Neural progenitor cell (in vitro differentiated cells): ENCODE results near the gene CLIP4. TPM values are rescaled to one million over a fixed set of nuclear protein-coding genes. Genes with fewer than 3 reads are reported as not detected.

Experiments
- DNase-seq: peaks from one replicate; pipeline ENCODE4 v3.0.0-alpha.2; 2016; ENCODE audit warnings: low spot score
- H2AFZ ChIP-seq: fragments of 200-600 bp; sonication (generic); replicated peaks from 2 replicates; pipeline ENCODE4 v1.6.1; 2016; ENCODE audit warnings: antibody characterized with exemption
- H3F3A ChIP-seq: fragments of 200-600 bp; sonication (generic); 2 replicates; pipeline ENCODE4 v1.6.1; 2016; ENCODE audit warnings: antibody characterized with exemption, low read depth
- H3K27ac ChIP-seq: fragments of 200-600 bp; sonication (generic); 2 replicates; pipeline ENCODE4 v1.5.1; 2016; ENCODE audit warnings: mild to moderate bottlenecking
- H3K27me3 ChIP-seq: fragments of 200-600 bp; sonication (generic); 2 replicates; pipeline ENCODE4 v1.6.1; 2016; ENCODE audit warnings: mild to moderate bottlenecking, moderate library complexity
- H3K36me3 ChIP-seq: fragments of 200-600 bp; sonication (generic); 2 replicates; pipeline ENCODE4 v1.5.1; 2016
- H3K4me1 ChIP-seq: fragments of 200-600 bp; sonication (generic); 2 replicates; pipeline ENCODE4 v1.6.1; 2016; ENCODE audit warnings: mixed run types
- H3K4me2 ChIP-seq: fragments of 200-600 bp; sonication (generic); 2 replicates; pipeline ENCODE4 v1.6.1; 2016
- H3K4me3 ChIP-seq: fragments of 200-600 bp; sonication (generic); 2 replicates; pipeline ENCODE4 v1.5.1; 2016
- H3K79me2 ChIP-seq: fragments of 200-600 bp; sonication (generic); 2 replicates; pipeline ENCODE4 v1.6.1; 2016; ENCODE audit warnings: low read depth
- H3K9ac ChIP-seq: fragments of 200-600 bp; sonication (generic); 2 replicates; pipeline ENCODE4 v1.6.1; 2016
- H3K9me3 ChIP-seq: fragments of 200-600 bp; sonication (generic); 2 replicates; pipeline ENCODE4 v1.5.1; 2016; ENCODE audit warnings: low read depth
- H4K20me1 ChIP-seq: fragments of 200-600 bp; sonication (generic); 2 replicates; pipeline ENCODE4 v1.6.1; 2016; ENCODE audit warnings: low read depth
- H3K27ac Mint-ChIP-seq: 3 replicates; pipeline ENCODE4 v1.8.0; 2021; ENCODE audit warnings: mixed read lengths
- H3K27me3 Mint-ChIP-seq: 2 replicates; pipeline ENCODE4 v1.8.0; 2022; ENCODE audit warnings: low read depth, mild to moderate bottlenecking, inconsistent platforms, moderate library complexity, mixed read lengths; ENCODE audit not compliant: insufficient read depth
- H3K36me3 Mint-ChIP-seq: 3 replicates; pipeline ENCODE4 v1.8.0; 2021; ENCODE audit warnings: mixed read lengths
- H3K4me1 Mint-ChIP-seq: 3 replicates; pipeline ENCODE4 v1.8.0; 2021; ENCODE audit warnings: mixed read lengths
- H3K4me3 Mint-ChIP-seq: 3 replicates; pipeline ENCODE4 v1.8.0; 2021; ENCODE audit warnings: mild to moderate bottlenecking, moderate library complexity, mixed read lengths
- H3K9me3 Mint-ChIP-seq: 3 replicates; pipeline ENCODE4 v1.8.0; 2020; ENCODE audit warnings: mixed read lengths
- EZH2 ChIP-seq: fragments of 200-600 bp; sonication (generic); IDR thresholded peaks from 2 replicates; pipeline ENCODE4 v1.6.1; 2017; ENCODE audit warnings: antibody characterized with exemption, mild to moderate bottlenecking, moderate library complexity
- EZH2phosphoT487 ChIP-seq: fragments of 200-600 bp; sonication (generic); IDR thresholded peaks from 2 replicates; pipeline ENCODE4 v1.6.1; 2017; ENCODE audit warnings: antibody characterized with exemption
- total RNA-seq: library from RNA; depleted of rRNA; stranded (reverse); fragments of >200 nt; gene quantifications from 2 replicates; pipeline ENCODE4 v1.2.3, GENCODE V29; 2015; ENCODE audit warnings: low replicate concordance
- TF ChIP-seq, protein P1 (sequence below): fragments of 200-600 bp; sonication (generic); IDR thresholded peaks from 2 replicates; pipeline ENCODE4 v1.5.1; 2017; ENCODE audit warnings: antibody characterized with exemption, mild to moderate bottlenecking

CLIP4 gene, protein sequence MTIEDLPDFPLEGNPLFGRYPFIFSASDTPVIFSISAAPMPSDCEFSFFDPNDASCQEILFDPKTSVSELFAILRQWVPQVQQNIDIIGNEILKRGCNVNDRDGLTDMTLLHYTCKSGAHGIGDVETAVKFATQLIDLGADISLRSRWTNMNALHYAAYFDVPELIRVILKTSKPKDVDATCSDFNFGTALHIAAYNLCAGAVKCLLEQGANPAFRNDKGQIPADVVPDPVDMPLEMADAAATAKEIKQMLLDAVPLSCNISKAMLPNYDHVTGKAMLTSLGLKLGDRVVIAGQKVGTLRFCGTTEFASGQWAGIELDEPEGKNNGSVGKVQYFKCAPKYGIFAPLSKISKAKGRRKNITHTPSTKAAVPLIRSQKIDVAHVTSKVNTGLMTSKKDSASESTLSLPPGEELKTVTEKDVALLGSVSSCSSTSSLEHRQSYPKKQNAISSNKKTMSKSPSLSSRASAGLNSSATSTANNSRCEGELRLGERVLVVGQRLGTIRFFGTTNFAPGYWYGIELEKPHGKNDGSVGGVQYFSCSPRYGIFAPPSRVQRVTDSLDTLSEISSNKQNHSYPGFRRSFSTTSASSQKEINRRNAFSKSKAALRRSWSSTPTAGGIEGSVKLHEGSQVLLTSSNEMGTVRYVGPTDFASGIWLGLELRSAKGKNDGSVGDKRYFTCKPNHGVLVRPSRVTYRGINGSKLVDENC
- 1.5 and 2.1 TPM in 2 replicates for total RNA-seq

DNA sequence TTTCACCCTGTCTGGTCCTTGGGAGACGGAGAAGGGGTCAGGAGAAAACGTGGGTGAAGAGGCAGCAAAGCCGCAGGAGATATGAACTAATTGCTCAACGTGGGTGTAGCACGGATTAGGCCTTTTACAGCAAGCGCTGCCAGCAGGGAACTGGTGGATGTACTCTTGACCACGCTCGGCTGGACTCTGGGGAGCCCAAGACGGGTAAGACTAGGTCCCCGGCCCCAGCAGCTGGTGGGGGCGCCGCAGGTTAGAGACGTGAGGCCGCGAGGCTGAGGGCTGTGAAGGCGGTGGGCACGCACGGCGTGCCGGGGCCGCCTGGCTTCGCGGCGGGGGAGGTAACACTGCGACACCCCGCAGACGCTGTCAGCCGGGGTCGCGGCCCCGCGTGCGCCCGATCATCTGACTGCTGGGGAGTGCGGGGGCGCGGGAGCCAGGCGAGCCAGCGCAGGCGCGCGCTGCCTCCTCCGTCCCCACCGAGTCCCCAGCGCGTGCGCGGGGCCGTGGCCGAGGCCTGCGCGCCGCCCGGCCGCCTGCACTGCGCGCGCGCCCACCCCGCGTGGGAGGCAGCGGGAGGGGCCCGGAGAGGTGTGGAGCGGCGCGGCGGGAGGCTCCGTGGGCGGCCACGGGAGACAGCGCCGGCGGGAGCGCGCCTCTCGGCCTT lies at the start of gene CLIP4:
Gene CLIP4 (plus strand): TSS at position 470 of the 664 bp plus-strand sequence. CDS start 5,974 bp downstream, outside the sequence.
- no peaks in the 10 kb centered on the region for H3K36me3 ChIP-seq
- TF ChIP-seq, protein P1, sequence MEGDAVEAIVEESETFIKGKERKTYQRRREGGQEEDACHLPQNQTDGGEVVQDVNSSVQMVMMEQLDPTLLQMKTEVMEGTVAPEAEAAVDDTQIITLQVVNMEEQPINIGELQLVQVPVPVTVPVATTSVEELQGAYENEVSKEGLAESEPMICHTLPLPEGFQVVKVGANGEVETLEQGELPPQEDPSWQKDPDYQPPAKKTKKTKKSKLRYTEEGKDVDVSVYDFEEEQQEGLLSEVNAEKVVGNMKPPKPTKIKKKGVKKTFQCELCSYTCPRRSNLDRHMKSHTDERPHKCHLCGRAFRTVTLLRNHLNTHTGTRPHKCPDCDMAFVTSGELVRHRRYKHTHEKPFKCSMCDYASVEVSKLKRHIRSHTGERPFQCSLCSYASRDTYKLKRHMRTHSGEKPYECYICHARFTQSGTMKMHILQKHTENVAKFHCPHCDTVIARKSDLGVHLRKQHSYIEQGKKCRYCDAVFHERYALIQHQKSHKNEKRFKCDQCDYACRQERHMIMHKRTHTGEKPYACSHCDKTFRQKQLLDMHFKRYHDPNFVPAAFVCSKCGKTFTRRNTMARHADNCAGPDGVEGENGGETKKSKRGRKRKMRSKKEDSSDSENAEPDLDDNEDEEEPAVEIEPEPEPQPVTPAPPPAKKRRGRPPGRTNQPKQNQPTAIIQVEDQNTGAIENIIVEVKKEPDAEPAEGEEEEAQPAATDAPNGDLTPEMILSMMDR = no peak
- TF ChIP-seq EZH2 (peak; percentile 61), EZH2phosphoT487 (no peak)
- H3K9me3 ChIP-seq = no peaks in the 10 kb centered on the region
- no peak within 1 kb of the TSS for H3K9ac ChIP-seq
- H3K4me3 Mint-ChIP-seq = peak within 1 kb of the TSS; percentile 93
- H3K4me2 ChIP-seq = peak within 1 kb of the TSS; percentile 80
- H3K9me3 Mint-ChIP-seq = no peaks in the 10 kb centered on the region
- H3F3A ChIP-seq = no peaks in the 10 kb centered on the region
- peaks cover 13% of the 10 kb centered on the region for H3K27me3 Mint-ChIP-seq
- peak within 1 kb of the TSS; percentile 49 for H3K4me3 ChIP-seq
- H3K79me2 ChIP-seq = no peaks in the 10 kb centered on the region
- H3K27ac ChIP-seq = no peak within 1 kb of the TSS
- peak; percentile 70 for DNase-seq
- peaks cover 19% of the 10 kb centered on the region for H3K4me1 Mint-ChIP-seq
- H3K27ac Mint-ChIP-seq = peak within 1 kb of the TSS; percentile 99
- H3K4me1 ChIP-seq = peaks cover 2% of the 10 kb centered on the region
- H3K36me3 Mint-ChIP-seq = peaks cover 2% of the 10 kb centered on the region
- peak within 1 kb of the TSS; percentile 95 for H2AFZ ChIP-seq
- H3K27me3 ChIP-seq = peaks cover 95% of the 10 kb centered on the region
- no peaks in the 10 kb centered on the region for H4K20me1 ChIP-seq

DNA sequence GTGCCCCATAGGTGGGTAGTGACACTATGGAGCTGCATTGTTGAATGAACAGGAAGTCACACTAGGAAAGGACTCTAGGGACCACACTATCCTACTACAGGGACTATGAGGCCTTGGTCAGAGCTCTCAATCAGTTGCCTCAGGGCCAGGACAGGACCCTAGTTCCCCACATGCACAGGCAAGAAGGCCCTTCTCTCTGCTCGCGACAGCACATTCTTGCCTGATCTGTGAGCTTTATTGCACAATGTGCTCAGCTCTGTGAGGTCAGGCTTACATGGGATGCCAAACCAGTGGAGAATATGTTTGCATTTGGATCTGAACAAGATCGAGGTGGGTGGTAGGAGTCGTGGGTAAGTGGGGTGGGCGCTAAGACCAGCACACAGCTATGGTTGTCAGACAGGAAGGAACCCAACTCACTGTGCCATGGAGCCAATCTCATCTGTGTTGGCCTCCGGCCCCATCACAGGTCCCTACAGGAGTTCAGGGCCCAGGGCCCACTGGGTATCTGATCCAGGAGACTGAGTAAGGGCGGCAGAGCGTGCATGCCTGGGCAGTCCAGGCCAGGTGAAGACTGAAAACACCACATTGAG lies 48.8 kb upstream of the CLIP4 start:
- Histone ChIP-seq H2AFZ (no peak overlapping the region), H3K4me2 (no peak overlapping the region), H3K27ac (no peak overlapping the region), H3K9ac (no peak overlapping the region), H3K27me3 (no peaks in the 10 kb centered on the region), H3K9me3 (no peaks in the 10 kb centered on the region), H4K20me1 (peaks cover 6% of the 10 kb centered on the region), H3K4me3 (no peak overlapping the region), H3K79me2 (no peaks in the 10 kb centered on the region), H3K36me3 (no peaks in the 10 kb centered on the region), H3F3A (peaks cover 26% of the 10 kb centered on the region), H3K4me1 (peaks cover 36% of the 10 kb centered on the region)
- Mint-ChIP-seq H3K27me3 (peaks cover 11% of the 10 kb centered on the region), H3K36me3 (no peaks in the 10 kb centered on the region), H3K9me3 (no peaks in the 10 kb centered on the region), H3K4me3 (no peak overlapping the region), H3K27ac (peak overlapping the region; percentile 96), H3K4me1 (peaks cover 47% of the 10 kb centered on the region)
- DNase-seq = no peak
- TF ChIP-seq, protein P1 = no peak
- TF ChIP-seq EZH2 (no peak), EZH2phosphoT487 (no peak)

DNA sequence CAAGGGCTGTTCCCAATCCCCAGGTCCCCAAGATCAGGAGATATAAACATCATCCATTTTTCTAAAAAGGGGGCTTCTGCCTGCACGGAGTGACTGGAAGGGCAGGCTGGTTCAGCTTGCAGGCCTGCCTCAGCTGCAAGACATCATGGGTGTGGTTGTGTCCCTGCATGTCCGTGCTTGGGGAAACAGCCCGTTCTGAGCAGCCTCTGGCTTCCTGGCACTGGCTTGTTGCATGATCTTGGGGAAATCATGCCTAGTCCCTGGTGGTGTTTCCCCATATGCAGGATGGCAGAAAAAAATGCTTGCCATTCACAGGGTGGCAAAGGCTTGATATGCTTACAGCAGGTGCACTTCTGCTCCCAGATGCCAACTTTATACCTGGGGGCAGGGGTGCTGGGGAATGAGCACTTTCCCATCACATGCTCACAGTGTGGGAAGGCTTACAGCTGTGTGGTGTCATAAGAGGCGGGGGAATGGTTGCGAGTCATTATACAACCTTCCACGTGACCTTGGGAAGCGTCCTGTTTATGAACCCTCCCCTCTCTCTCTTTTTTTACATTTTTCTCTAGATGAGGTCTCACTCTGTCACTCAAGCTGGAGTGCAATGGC lies 48.1 kb upstream of the CLIP4 start:
- Histone ChIP-seq H3K79me2 (no peaks in the 10 kb centered on the region), H4K20me1 (peaks cover 6% of the 10 kb centered on the region), H3K9me3 (no peaks in the 10 kb centered on the region), H3F3A (peaks cover 26% of the 10 kb centered on the region), H3K4me2 (no peak overlapping the region), H3K36me3 (no peaks in the 10 kb centered on the region), H3K4me1 (peaks cover 35% of the 10 kb centered on the region), H2AFZ (no peak overlapping the region), H3K9ac (no peak overlapping the region), H3K27ac (no peak overlapping the region), H3K27me3 (no peaks in the 10 kb centered on the region), H3K4me3 (no peak overlapping the region)
- peaks cover 46% of the 10 kb centered on the region for H3K4me1 Mint-ChIP-seq
- DNase-seq = no peak
- H3K9me3 Mint-ChIP-seq = no peaks in the 10 kb centered on the region
- no peak overlapping the region for H3K4me3 Mint-ChIP-seq
- no peaks in the 10 kb centered on the region for H3K36me3 Mint-ChIP-seq
- TF ChIP-seq EZH2 (no peak), EZH2phosphoT487 (no peak)
- TF ChIP-seq, protein P1 = no peak
- H3K27me3 Mint-ChIP-seq = peaks cover 11% of the 10 kb centered on the region
- no peak overlapping the region for H3K27ac Mint-ChIP-seq
